WTC11 (cell line): ENCODE measurements around the gene ZNF366. TPM values are rescaled to one million over a fixed set of nuclear protein-coding genes. Genes with fewer than 3 reads are reported as not detected.

ENCODE experiments used
- ATAC-seq: fragments of 200-7000 bp; cut with Tn5 transposase; 2 replicates; pipeline ENCODE4 v1.10.0; 2021; ENCODE audit warnings: mild to moderate bottlenecking, moderate library complexity
- CTCF ChIA-PET: fragments of 300-600 bp; sonication (Branson Sonifier 250); formaldehyde crosslinking; loops from one replicate; lab custom pipeline; 2021; ENCODE audit warnings: antibody characterized with exemption; lab: Charles Lee
- POLR2A ChIA-PET: fragments of 350-600 bp; sonication (Branson Sonifier 250); formaldehyde crosslinking; loops from one replicate; lab custom pipeline; 2021; ENCODE audit warnings: antibody characterized with exemption; lab: Charles Lee
- DNase-seq: peaks from one replicate; pipeline ENCODE4 v3.0.0; 2021; ENCODE audit warnings: low spot score
- H3K27ac Mint-ChIP-seq: 2 replicates; pipeline ENCODE4 v1.8.0; 2021; ENCODE audit warnings: mixed read lengths
- H3K27me3 Mint-ChIP-seq: 2 replicates; pipeline ENCODE4 v1.8.0; 2021; ENCODE audit warnings: low read depth, mild to moderate bottlenecking, moderate library complexity, mixed read lengths
- H3K36me3 Mint-ChIP-seq: 2 replicates; pipeline ENCODE4 v1.8.0; 2021; ENCODE audit warnings: mixed read lengths
- H3K4me1 Mint-ChIP-seq: 2 replicates; pipeline ENCODE4 v1.8.0; 2022; ENCODE audit warnings: mixed read lengths
- H3K4me3 Mint-ChIP-seq: 2 replicates; pipeline ENCODE4 v1.8.0; 2021; ENCODE audit warnings: mild to moderate bottlenecking, moderate library complexity, mixed read lengths
- H3K9me3 Mint-ChIP-seq: 2 replicates; pipeline ENCODE4 v1.8.0; 2021; ENCODE audit warnings: mixed read lengths
- CREM ChIP-seq: sonication (generic); formaldehyde crosslinking; IDR thresholded peaks from 2 replicates; pipeline ENCODE4 v1.8.1; 2022; ENCODE audit warnings: mild to moderate bottlenecking, missing genetic modification reagents, moderate library complexity
- ETV6 ChIP-seq: sonication (generic); formaldehyde crosslinking; IDR thresholded peaks from 2 replicates; pipeline ENCODE4 v1.8.1; 2022; ENCODE audit warnings: mild to moderate bottlenecking, missing genetic modification reagents
- FOXP1 ChIP-seq: sonication (generic); formaldehyde crosslinking; IDR thresholded peaks from 2 replicates; pipeline ENCODE4 v1.8.0; 2022; ENCODE audit warnings: missing genetic modification reagents, mild to moderate bottlenecking, moderate library complexity, borderline replicate concordance
- GABPB1 ChIP-seq: sonication (generic); formaldehyde crosslinking; IDR thresholded peaks from 2 replicates; pipeline ENCODE4 v1.8.1; 2023; ENCODE audit warnings: mild to moderate bottlenecking, missing genetic modification reagents
- IRF1 ChIP-seq: sonication (generic); formaldehyde crosslinking; IDR thresholded peaks from 2 replicates; pipeline ENCODE4 v1.8.0; 2023; ENCODE audit warnings: missing genetic modification reagents
- NFYB ChIP-seq: sonication (generic); formaldehyde crosslinking; conservative IDR thresholded peaks from 2 replicates; pipeline ENCODE4 v1.8.0; 2022; ENCODE audit warnings: low read depth, missing genetic modification reagents
- NR3C1 ChIP-seq: sonication (generic); formaldehyde crosslinking; conservative IDR thresholded peaks from 2 replicates; pipeline ENCODE4 v1.8.1; 2023; ENCODE audit warnings: low read depth, mild to moderate bottlenecking, missing genetic modification reagents
- OVOL2 ChIP-seq: fragments of 250-450 bp; sonication (Bioruptor Pico); IDR thresholded peaks from 2 replicates; pipeline ENCODE4 v1.9.0; 2021; ENCODE audit warnings: mild to moderate bottlenecking, borderline replicate concordance
- PRRX2 ChIP-seq: fragments of 250-450 bp; sonication (Bioruptor Pico); IDR thresholded peaks from 2 replicates; pipeline ENCODE4 v1.8.0; 2021; ENCODE audit warnings: mild to moderate bottlenecking
- SMAD4 ChIP-seq: sonication (generic); formaldehyde crosslinking; IDR thresholded peaks from 2 replicates; pipeline ENCODE4 v1.8.0; 2022; ENCODE audit warnings: mild to moderate bottlenecking, missing genetic modification reagents
- TEAD4 ChIP-seq: sonication (generic); formaldehyde crosslinking; IDR thresholded peaks from 2 replicates; pipeline ENCODE4 v1.8.0; 2022; ENCODE audit warnings: mild to moderate bottlenecking, missing genetic modification reagents
- ZMAT4 ChIP-seq: fragments of 250-450 bp; sonication (Bioruptor Pico); IDR thresholded peaks from 2 replicates; pipeline ENCODE4 v1.9.0; 2021; ENCODE audit warnings: mild to moderate bottlenecking
- ZNF263 ChIP-seq: sonication (generic); formaldehyde crosslinking; IDR thresholded peaks from 2 replicates; pipeline ENCODE4 v1.8.1; 2022; ENCODE audit warnings: low read depth, mild to moderate bottlenecking, moderate library complexity, missing genetic modification reagents
- ZNF396 ChIP-seq: fragments of 250-450 bp; sonication (Bioruptor Pico); IDR thresholded peaks from 2 replicates; pipeline ENCODE4 v1.8.0; 2021; ENCODE audit warnings: mild to moderate bottlenecking, moderate library complexity, borderline replicate concordance
- ZNF416 ChIP-seq: fragments of 250-450 bp; sonication (Bioruptor Pico); IDR thresholded peaks from 2 replicates; pipeline ENCODE4 v1.9.0; 2021; ENCODE audit warnings: mild to moderate bottlenecking, inconsistent platforms
- total RNA-seq: library from RNA; stranded (reverse); gene quantifications from 3 replicates; pipeline ENCODE4 v1.2.3, GENCODE V29; 2021
- TF ChIP-seq, protein P1 (sequence below): sonication (generic); formaldehyde crosslinking; conservative IDR thresholded peaks from 2 replicates; pipeline ENCODE4 v1.8.1; 2023; ENCODE audit warnings: mild to moderate bottlenecking, low read depth, missing genetic modification reagents, moderate library complexity
- TF ChIP-seq, protein P2 (sequence below): sonication (generic); formaldehyde crosslinking; IDR thresholded peaks from 2 replicates; pipeline ENCODE4 v1.8.1; 2022; ENCODE audit warnings: mild to moderate bottlenecking, moderate library complexity, missing genetic modification reagents
- TF ChIP-seq, protein P3 (sequence below): fragments of 200-600 bp; IDR thresholded peaks from 2 replicates; pipeline ENCODE4 v1.8.0; 2022; ENCODE audit warnings: antibody characterized with exemption
- TF ChIP-seq, protein P4 (sequence below): fragments of 250-450 bp; sonication (Bioruptor Pico); IDR thresholded peaks from 2 replicates; pipeline ENCODE4 v1.9.0; 2021; ENCODE audit warnings: moderate library complexity, mild to moderate bottlenecking, inconsistent platforms, borderline replicate concordance
- TF ChIP-seq, protein P5 (sequence below): sonication (generic); formaldehyde crosslinking; conservative IDR thresholded peaks from 2 replicates; pipeline ENCODE4 v1.8.1; 2022; ENCODE audit warnings: mild to moderate bottlenecking, missing genetic modification reagents
- TF ChIP-seq, protein P6 (sequence below): sonication (generic); formaldehyde crosslinking; IDR thresholded peaks from 2 replicates; pipeline ENCODE4 v1.8.1; 2023; ENCODE audit warnings: mild to moderate bottlenecking, missing genetic modification reagents

Gene ZNF366
- total RNA-seq, 1 experiment from 2014 or later = not detected

DNA sequence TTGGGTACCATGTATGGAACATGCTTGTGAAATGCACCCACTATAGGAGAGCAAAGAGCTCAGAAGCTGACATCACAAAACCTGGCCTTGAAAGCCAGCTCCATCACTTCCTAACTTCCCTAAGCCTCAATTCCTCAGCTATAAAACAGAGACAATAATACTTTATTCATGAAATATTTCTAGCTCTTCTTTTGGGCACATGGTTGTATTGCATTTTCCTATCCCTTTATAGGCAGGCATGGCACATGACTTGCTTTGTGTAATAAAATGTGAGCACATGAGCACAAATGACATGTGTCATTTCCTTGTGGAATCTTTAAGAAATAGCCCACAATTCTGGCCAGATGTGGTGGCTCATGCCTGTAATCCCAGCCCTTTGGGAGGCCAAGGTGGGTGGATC, 18.5 kb downstream of the ZNF366 start (continued):
- TF ChIP-seq, protein P1, sequence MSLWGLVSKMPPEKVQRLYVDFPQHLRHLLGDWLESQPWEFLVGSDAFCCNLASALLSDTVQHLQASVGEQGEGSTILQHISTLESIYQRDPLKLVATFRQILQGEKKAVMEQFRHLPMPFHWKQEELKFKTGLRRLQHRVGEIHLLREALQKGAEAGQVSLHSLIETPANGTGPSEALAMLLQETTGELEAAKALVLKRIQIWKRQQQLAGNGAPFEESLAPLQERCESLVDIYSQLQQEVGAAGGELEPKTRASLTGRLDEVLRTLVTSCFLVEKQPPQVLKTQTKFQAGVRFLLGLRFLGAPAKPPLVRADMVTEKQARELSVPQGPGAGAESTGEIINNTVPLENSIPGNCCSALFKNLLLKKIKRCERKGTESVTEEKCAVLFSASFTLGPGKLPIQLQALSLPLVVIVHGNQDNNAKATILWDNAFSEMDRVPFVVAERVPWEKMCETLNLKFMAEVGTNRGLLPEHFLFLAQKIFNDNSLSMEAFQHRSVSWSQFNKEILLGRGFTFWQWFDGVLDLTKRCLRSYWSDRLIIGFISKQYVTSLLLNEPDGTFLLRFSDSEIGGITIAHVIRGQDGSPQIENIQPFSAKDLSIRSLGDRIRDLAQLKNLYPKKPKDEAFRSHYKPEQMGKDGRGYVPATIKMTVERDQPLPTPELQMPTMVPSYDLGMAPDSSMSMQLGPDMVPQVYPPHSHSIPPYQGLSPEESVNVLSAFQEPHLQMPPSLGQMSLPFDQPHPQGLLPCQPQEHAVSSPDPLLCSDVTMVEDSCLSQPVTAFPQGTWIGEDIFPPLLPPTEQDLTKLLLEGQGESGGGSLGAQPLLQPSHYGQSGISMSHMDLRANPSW = no peak
- TF ChIP-seq, all 79 proteins: peak for 0

DNA sequence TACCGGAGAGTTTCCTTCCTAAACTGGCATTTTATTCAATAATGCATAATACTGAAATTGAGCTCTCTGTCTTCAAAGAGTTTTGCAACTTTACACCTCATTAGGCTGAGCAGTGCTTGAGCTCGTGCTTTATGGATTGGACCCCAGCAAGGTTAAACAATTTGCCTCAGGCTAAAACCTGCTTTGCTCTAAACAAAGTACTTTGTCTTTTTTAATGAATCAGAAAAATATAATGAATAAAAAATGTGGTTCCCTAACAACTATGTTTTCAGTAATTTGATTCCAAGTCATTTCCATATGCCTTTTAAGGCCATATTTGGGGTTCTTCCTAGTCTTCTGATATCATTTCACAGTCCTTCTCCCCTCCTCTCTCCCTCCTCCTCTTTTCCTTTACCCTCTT, 20.0 kb downstream of the ZNF366 start:
- POLR2A ChIA-PET = no interaction called here
- H3K27me3 Mint-ChIP-seq = no peaks in the 10 kb centered on the region
- no peak for TF ChIP-seq FOXP1
- TF ChIP-seq SMAD4 (CRISPR knock-in tag) = no peak
- TF ChIP-seq, protein P2, sequence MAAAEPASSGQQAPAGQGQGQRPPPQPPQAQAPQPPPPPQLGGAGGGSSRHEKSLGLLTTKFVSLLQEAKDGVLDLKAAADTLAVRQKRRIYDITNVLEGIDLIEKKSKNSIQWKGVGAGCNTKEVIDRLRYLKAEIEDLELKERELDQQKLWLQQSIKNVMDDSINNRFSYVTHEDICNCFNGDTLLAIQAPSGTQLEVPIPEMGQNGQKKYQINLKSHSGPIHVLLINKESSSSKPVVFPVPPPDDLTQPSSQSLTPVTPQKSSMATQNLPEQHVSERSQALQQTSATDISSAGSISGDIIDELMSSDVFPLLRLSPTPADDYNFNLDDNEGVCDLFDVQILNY (CRISPR knock-in tag) = no peak
- TF ChIP-seq NFYB (CRISPR knock-in tag) = no peak
- no peak for TF ChIP-seq ZNF263 (CRISPR knock-in tag)
- no peak for TF ChIP-seq NR3C1
- no peak for TF ChIP-seq IRF1 (CRISPR knock-in tag)
- TF ChIP-seq, protein P3, sequence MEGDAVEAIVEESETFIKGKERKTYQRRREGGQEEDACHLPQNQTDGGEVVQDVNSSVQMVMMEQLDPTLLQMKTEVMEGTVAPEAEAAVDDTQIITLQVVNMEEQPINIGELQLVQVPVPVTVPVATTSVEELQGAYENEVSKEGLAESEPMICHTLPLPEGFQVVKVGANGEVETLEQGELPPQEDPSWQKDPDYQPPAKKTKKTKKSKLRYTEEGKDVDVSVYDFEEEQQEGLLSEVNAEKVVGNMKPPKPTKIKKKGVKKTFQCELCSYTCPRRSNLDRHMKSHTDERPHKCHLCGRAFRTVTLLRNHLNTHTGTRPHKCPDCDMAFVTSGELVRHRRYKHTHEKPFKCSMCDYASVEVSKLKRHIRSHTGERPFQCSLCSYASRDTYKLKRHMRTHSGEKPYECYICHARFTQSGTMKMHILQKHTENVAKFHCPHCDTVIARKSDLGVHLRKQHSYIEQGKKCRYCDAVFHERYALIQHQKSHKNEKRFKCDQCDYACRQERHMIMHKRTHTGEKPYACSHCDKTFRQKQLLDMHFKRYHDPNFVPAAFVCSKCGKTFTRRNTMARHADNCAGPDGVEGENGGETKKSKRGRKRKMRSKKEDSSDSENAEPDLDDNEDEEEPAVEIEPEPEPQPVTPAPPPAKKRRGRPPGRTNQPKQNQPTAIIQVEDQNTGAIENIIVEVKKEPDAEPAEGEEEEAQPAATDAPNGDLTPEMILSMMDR = no peak
- TF ChIP-seq, protein P4, sequence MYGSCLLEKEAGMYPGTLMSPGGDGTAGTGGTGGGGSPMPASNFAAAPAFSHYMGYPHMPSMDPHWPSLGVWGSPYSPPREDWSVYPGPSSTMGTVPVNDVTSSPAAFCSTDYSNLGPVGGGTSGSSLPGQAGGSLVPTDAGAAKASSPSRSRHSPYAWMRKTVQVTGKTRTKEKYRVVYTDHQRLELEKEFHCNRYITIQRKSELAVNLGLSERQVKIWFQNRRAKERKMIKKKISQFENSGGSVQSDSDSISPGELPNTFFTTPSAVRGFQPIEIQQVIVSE = no peak
- TF ChIP-seq ETV6 (CRISPR knock-in tag) = no peak
- TF ChIP-seq, protein P5, sequence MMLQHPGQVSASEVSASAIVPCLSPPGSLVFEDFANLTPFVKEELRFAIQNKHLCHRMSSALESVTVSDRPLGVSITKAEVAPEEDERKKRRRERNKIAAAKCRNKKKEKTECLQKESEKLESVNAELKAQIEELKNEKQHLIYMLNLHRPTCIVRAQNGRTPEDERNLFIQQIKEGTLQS (CRISPR knock-in tag) = no peak
- TF ChIP-seq ZNF396 = no peak
- TF ChIP-seq CREM (CRISPR knock-in tag) = no peak
- TF ChIP-seq OVOL2 = no peak
- TF ChIP-seq ZNF416 (CRISPR knock-in tag) = no peak
- TF ChIP-seq ZMAT4 (CRISPR knock-in tag) = no peak
- no peak for TF ChIP-seq GABPB1 (CRISPR knock-in tag)
- TF ChIP-seq, protein P6, sequence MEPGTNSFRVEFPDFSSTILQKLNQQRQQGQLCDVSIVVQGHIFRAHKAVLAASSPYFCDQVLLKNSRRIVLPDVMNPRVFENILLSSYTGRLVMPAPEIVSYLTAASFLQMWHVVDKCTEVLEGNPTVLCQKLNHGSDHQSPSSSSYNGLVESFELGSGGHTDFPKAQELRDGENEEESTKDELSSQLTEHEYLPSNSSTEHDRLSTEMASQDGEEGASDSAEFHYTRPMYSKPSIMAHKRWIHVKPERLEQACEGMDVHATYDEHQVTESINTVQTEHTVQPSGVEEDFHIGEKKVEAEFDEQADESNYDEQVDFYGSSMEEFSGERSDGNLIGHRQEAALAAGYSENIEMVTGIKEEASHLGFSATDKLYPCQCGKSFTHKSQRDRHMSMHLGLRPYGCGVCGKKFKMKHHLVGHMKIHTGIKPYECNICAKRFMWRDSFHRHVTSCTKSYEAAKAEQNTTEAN (CRISPR knock-in tag) = no peak
- TF ChIP-seq TEAD4 = no peak
- no peak for TF ChIP-seq PRRX2 (CRISPR knock-in tag)
- TF ChIP-seq, all 79 proteins: peak for 0
- CTCF ChIA-PET = interaction anchor here (1.7 kb wide), 1 partner anchor 85 kb away, joined by 5 read pairs; no protein-coding TSS in a partner anchor
- Mint-ChIP-seq H3K27ac (0 out of 2 replicates have a peak overlapping the region, but pooled peaks have one; percentile 19), H3K4me3 (no peak overlapping the region), H3K36me3 (no peaks in the 10 kb centered on the region), H3K9me3 (no peaks in the 10 kb centered on the region), H3K4me1 (peaks cover 22% of the 10 kb centered on the region)
- no peak for ATAC-seq
- DNase-seq = no peak
